GM12878 (cell line): ENCODE data around the gene SPRED2. TPM values are rescaled to one million over a fixed set of nuclear protein-coding genes. Genes with fewer than 3 reads are reported as not detected.

Source experiments
- ATAC-seq: fragments of 200-7000 bp; cut with Tn5 transposase; 3 replicates; pipeline ENCODE4 v1.9.1; 2020; ENCODE audit warnings: mild to moderate bottlenecking, moderate library complexity
- BruUV-seq: library from RNA; stranded (reverse); fragments of 400-500 nt; replicated peaks from 2 replicates; lab custom pipeline; 2021; lab: Mats Ljungman, UMichigan
- CTCF ChIA-PET: fragments of 300-600 bp; sonication (Branson Sonifier 250); formaldehyde crosslinking; extraction: SDS; loops from one replicate; lab custom pipeline; 2021; ENCODE audit warnings: inconsistent platforms; lab: Yijun Ruan, JAX
- POLR2A ChIA-PET: fragments of 350-600 bp; formaldehyde crosslinking; extraction: SDS; loops from one replicate; lab custom pipeline; 2021; ENCODE audit warnings: inconsistent platforms; lab: Charles Lee
- RAD21 ChIA-PET: fragments of 300-600 bp; sonication (Branson Sonifier 250); formaldehyde crosslinking; loops from one replicate; lab custom pipeline; 2023; ENCODE audit warnings: antibody characterized with exemption; ENCODE audit not compliant: unreplicated experiment; lab: Charles Lee
- SMC1A ChIA-PET: fragments of 300-600 bp; sonication (Branson Sonifier 250); formaldehyde crosslinking; loops from one replicate; lab custom pipeline; 2023; ENCODE audit not compliant: unreplicated experiment, uncharacterized antibody; lab: Charles Lee
- DNase-seq: peaks from one replicate; pipeline ENCODE4 v3.0.0-alpha.2; 2011; ENCODE audit warnings: low read depth, low spot score
- FAIRE-seq: peaks from 3 replicates; lab custom pipeline; 2011; peaks lifted over from hg19 to GRCh38; lab: Jason Lieb, UNC
- H2AFZ ChIP-seq: 2 replicates; pipeline ENCODE4 v1.6.0; 2011; ENCODE audit warnings: low read depth, low read length, control low read depth; ENCODE audit not compliant: control insufficient read depth
- H3K27ac ChIP-seq: 2 replicates; pipeline ENCODE4 v1.5.1; 2011; ENCODE audit warnings: control low read depth; ENCODE audit not compliant: control insufficient read depth, insufficient read depth
- H3K27me3 ChIP-seq, 2 experiments: replicated peaks in 1 of 2; 2 replicates each; pipeline versions ENCODE4 v1.6.0 to v1.6.1; 2011; ENCODE audit warnings: low read length in 1 of 2; ENCODE audit not compliant: control insufficient read depth in 2 of 2, insufficient read depth in 2 of 2
- H3K36me3 ChIP-seq, 2 experiments: 2 replicates each; pipeline ENCODE4 v1.5.1; 2011; ENCODE audit warnings: low read length in 1 of 2; ENCODE audit not compliant: control insufficient read depth in 2 of 2, insufficient read depth in 2 of 2
- H3K4me1 ChIP-seq: 2 replicates; pipeline ENCODE4 v1.6.1; 2011; ENCODE audit warnings: mild to moderate bottlenecking, low read length, moderate library complexity, mixed read lengths; ENCODE audit not compliant: control insufficient read depth, insufficient read depth
- H3K4me2 ChIP-seq: 2 replicates; pipeline ENCODE4 v1.6.0; 2011; ENCODE audit warnings: control low read depth; ENCODE audit not compliant: control insufficient read depth, insufficient read depth
- H3K4me3 ChIP-seq: fragments of 200-600 bp; sonication (generic); 2 replicates; pipeline ENCODE4 v1.5.1; 2016
- H3K79me2 ChIP-seq: 2 replicates; pipeline ENCODE4 v1.6.0; 2011; ENCODE audit warnings: low read length; ENCODE audit not compliant: control insufficient read depth, insufficient read depth
- H3K9ac ChIP-seq: 2 replicates; pipeline ENCODE4 v1.8.0; 2011; ENCODE audit warnings: low read length, control low read depth, mixed read lengths; ENCODE audit not compliant: control insufficient read depth, insufficient read depth
- H3K9me3 ChIP-seq: replicated peaks from 3 replicates; pipeline ENCODE4 v1.5.1; 2011; ENCODE audit warnings: mild to moderate bottlenecking, low read length; ENCODE audit not compliant: control insufficient read depth, insufficient read depth
- H4K20me1 ChIP-seq: 2 replicates; pipeline ENCODE4 v1.6.0; 2011; ENCODE audit not compliant: control insufficient read depth, insufficient read depth
- DPF2 ChIP-seq: fragments of 450-650 bp; IDR thresholded peaks from 2 replicates; pipeline ENCODE4 v1.6.1; 2017; ENCODE audit warnings: mild to moderate bottlenecking
- MEF2B ChIP-seq: fragments of 450-650 bp; IDR thresholded peaks from 2 replicates; pipeline ENCODE4 v1.6.1; 2018; ENCODE audit warnings: mild to moderate bottlenecking, moderate library complexity; ENCODE audit not compliant: partially characterized antibody, poor library complexity, severe bottlenecking
- NBN ChIP-seq: fragments of 450-650 bp; IDR thresholded peaks from 2 replicates; pipeline ENCODE4 v1.6.1; 2016
- POLR2A ChIP-seq: IDR thresholded peaks from 2 replicates; pipeline ENCODE4 v1.6.1; 2011; ENCODE audit warnings: low read depth, mild to moderate bottlenecking, low read length
- SPI1 ChIP-seq: IDR thresholded peaks from 2 replicates; pipeline ENCODE4 v1.6.1; 2011; ENCODE audit warnings: low read depth, mild to moderate bottlenecking, low read length, moderate library complexity, borderline replicate concordance; ENCODE audit not compliant: insufficient read depth
- SRF ChIP-seq, 2 experiments: IDR thresholded peaks; 2 replicates each; pipeline ENCODE4 v1.6.1; 2011; ENCODE audit warnings: low read depth in 2 of 2, low read length in 2 of 2, mild to moderate bottlenecking in 1 of 2, moderate library complexity in 1 of 2
- WGBS: methylation state at CpG from one replicate; pipeline ENCODE4 v1.1.6; 2016; ENCODE audit warnings: low lambda C conversion rate; ENCODE audit not compliant: insufficient replicate concordance, insufficient coverage; ENCODE audit errors: missing lambda C conversion rate; 5-methylcytosine and 5-hydroxymethylcytosine counted together
- in situ Hi-C: fragments of 300-500 bp; cut with MboI; formaldehyde crosslinking; loops from 9 replicates; pipeline ENCODE4 v1.14.3; 2018; ENCODE audit warnings: mixed read lengths
- intact Hi-C: fragments of 100-400 bp; cut with micrococcal nuclease; formaldehyde crosslinking; loops from one replicate; pipeline ENCODE4 v1.14.2; 2022; ENCODE audit not compliant: unreplicated experiment
- polyA plus RNA-seq, 11 experiments: library from polyadenylated mRNA; depleted of rRNA in 4 of 11; unstranded in 6 of 11; stranded (reverse) in 5 of 11; fragments of >200 nt; fragmentation: Nextera tagmentation in 4 of 11; fragmentation: Illumina TruSeq in 1 of 11; extraction: Ambion mirVana in 4 of 11; extraction: Trizol in 1 of 11; gene quantifications; 1 replicate in 1 of 11; 2 replicates in 10 of 11; pipeline versions ENCODE4 v1.2.1 to v1.2.3, GENCODE V29; 2011 to 2016; ENCODE audit warnings: inconsistent platforms in 2 of 11, missing spikeins in 2 of 11, low read depth in 1 of 11
- total RNA-seq, 4 experiments: library from RNA; depleted of rRNA in 3 of 4; stranded (reverse); fragments of >200 nt in 3 of 4; fragmentation: Illumina TruSeq in 1 of 4; extraction: Trizol in 1 of 4; gene quantifications; 2 replicates each; pipeline versions ENCODE4 v1.2.1 to v1.2.3, GENCODE V29; 2013 to 2021
- TF ChIP-seq, protein P1 (sequence below): fragments of 450-650 bp; IDR thresholded peaks from 2 replicates; pipeline ENCODE4 v1.6.1; 2017; ENCODE audit warnings: mild to moderate bottlenecking

Gene SPRED2
- total and polyA plus RNA-seq, 10 of the 15 experiments (the other 5 are each of a cell fraction or from before 2014, with no cell fraction given): 3.0 to 23.9 (median 9.7) TPM

DNA sequence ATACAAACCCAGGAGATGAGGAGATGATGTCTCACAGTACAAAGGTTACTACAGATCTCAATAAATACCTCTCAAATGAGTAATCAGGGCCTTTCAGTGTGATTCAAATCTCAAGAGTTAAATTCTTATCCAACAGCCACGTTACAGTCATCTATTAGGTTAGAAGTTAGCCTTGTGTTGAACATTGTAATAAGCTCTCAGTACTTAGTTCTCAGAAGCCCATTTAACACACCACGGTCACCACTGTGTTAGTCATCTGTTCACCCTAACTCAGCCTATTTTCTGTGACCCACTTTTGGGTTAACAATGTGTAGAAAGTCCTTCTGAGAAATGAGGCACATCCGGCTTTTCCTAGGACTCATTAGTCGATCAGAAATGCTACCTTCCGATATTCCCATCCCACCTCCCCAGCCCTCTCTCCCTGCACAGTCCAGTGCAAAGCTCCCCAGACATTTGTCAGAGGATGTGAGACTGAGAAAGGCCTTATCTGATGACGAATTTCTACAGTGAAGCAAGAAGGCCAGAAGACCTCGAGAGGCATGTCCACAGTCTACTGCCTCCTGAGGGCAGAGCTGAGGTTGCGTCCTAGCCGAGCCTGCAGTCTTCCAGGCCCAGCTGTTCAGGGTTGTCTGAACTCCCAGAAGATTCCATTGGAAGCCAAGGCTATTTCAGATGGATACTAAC is 112.2 kb downstream of the SPRED2 start (continued):
- peak; percentile 72 for TF ChIP-seq DPF2

DNA sequence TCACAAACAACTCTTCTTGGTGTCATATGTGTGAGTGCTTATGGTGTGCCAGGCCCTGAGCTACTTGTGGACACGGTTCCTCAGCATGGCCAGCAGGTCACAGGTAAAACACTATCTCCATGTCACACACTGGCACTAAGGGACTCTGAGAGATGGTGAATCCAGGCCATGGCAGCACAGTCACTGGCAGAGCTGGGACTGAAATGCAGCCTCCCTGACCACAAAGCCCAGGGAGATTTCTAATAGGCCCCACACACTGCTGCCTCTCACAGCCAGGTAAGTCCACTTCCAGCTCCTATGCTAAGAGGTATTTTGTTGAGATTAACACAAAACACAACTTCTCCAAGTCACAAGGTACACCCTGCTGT is 112.7 kb downstream of the SPRED2 start:
- no peaks in the 10 kb centered on the region; a peak in 1 of 4 replicates for H3K36me3 ChIP-seq
- H3K9me3 ChIP-seq: peaks cover 9% of the 10 kb centered on the region
- FAIRE-seq: peak; percentile 52
- no peaks in the 10 kb centered on the region for H3K27me3 ChIP-seq
- TF ChIP-seq POLR2A (no peak), NBN (no peak), SPI1 (no peak), SRF (IDR thresholded peaks at IDR 0.05; ENCODE audit: low read depth in 2 of 2, low read length in 2 of 2) (no peak), MEF2B (no peak)
- TF ChIP-seq, protein P1, sequence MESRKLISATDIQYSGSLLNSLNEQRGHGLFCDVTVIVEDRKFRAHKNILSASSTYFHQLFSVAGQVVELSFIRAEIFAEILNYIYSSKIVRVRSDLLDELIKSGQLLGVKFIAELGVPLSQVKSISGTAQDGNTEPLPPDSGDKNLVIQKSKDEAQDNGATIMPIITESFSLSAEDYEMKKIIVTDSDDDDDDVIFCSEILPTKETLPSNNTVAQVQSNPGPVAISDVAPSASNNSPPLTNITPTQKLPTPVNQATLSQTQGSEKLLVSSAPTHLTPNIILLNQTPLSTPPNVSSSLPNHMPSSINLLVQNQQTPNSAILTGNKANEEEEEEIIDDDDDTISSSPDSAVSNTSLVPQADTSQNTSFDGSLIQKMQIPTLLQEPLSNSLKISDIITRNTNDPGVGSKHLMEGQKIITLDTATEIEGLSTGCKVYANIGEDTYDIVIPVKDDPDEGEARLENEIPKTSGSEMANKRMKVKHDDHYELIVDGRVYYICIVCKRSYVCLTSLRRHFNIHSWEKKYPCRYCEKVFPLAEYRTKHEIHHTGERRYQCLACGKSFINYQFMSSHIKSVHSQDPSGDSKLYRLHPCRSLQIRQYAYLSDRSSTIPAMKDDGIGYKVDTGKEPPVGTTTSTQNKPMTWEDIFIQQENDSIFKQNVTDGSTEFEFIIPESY: no peak
- TF ChIP-seq, all 136 proteins: peak for 0
- no peak for ATAC-seq
- 53% methylated on average over 1 of the region's 1 CpG for WGBS
- no TSS peak for BruUV-seq
- no peak for DNase-seq
- Histone ChIP-seq H3K4me3 (no peak overlapping the region), H3K9ac (no peak overlapping the region), H3K79me2 (no peaks in the 10 kb centered on the region), H3K27ac (no peak overlapping the region), H3K4me1 (peaks cover 36% of the 10 kb centered on the region), H2AFZ (no peak overlapping the region), H4K20me1 (no peaks in the 10 kb centered on the region), H3K4me2 (no peak overlapping the region)
- CTCF ChIA-PET: interaction anchor here (1.0 to 1.9 kb wide), 6 partner anchors 17 to 112 kb away, joined by 3 to 10 read pairs (median 4); partner anchors contain the start of gene SPRED2
- intact Hi-C loops (loop anchor here (2.0 to 5.0 kb wide), 2 partner anchors 69 to 118 kb away; no protein-coding TSS in a partner anchor), in situ Hi-C loops (no loop called here)
- POLR2A ChIA-PET: interaction anchor here (0.6 to 1.5 kb wide), 4 partner anchors 12 to 56 kb away, joined by 3 to 10 read pairs (median 4); no protein-coding TSS in a partner anchor
- SMC1A ChIA-PET: interaction anchor here (0.6 to 3.0 kb wide), 20 partner anchors 10 to 171 kb away, joined by 3 to 29 read pairs (median 5); no protein-coding TSS in a partner anchor
- RAD21 ChIA-PET: interaction anchor here (0.7 to 3.8 kb wide), 12 partner anchors 19 to 255 kb away, joined by 3 to 17 read pairs (median 4); no protein-coding TSS in a partner anchor
